ENCODE results near the gene DAZAP2.

DAZAP2 gene

DNA sequence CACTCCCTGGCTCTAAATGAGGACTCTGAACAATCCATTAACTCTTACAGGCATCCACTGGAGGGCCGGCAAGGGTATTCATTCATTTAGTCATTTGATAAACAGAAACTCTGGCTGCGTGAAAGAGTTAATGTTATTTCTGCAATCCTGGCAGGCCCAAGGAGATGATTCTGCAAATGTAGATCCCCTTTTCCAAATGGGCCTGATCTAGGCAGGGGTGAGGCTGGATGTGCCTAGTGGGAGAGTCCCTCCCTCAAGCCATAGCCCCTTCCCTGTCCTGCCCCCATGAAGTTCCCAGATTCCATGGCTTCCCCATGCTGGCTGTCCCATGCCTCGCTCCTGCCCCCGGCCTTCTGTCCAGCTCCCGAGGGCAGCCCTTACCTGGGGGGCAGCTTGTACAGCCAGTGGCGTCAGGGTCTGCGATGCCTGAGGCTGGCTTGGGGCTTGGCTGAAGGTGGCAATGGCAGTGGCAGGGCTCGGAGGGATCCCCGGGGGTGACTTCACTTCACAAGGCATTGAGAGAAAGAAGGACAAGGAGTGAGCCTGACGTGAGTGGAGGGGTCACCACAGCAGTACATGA, 39.2 kb upstream of the DAZAP2 start:
- Histone ChIP-seq H3K27me3 (replicated peaks; ENCODE audit: insufficient read depth, low read length) (no peaks in the 10 kb centered on the region), H3K4me2 (ENCODE audit: low read depth, low read length) (no peak overlapping the region), H3K36me3 (replicated peaks; ENCODE audit: insufficient read depth, low read length) (no peaks in the 10 kb centered on the region), H3K9me3 (replicated peaks; ENCODE audit: insufficient read depth, low read length) (no peaks in the 10 kb centered on the region), H2AFZ (ENCODE audit: low read length) (no peak overlapping the region), H3K4me1 (ENCODE audit: low read length) (no peaks in the 10 kb centered on the region), H4K20me1 (ENCODE audit: insufficient read depth, low read length) (no peaks in the 10 kb centered on the region), H3K9ac (ENCODE audit: low read length) (no peak overlapping the region), H3K9me2 (replicated peaks; ENCODE audit: insufficient read depth, low read length) (no peaks in the 10 kb centered on the region), H3K27ac (ENCODE audit: low read length) (no peak overlapping the region), H3K4me3 (ENCODE audit: low read length) (no peak overlapping the region), H3K79me2 (ENCODE audit: low read length) (no peaks in the 10 kb centered on the region), H3F3A (ENCODE audit: insufficient read depth, low read length) (no peaks in the 10 kb centered on the region)
- no peak for DNase-seq
- TF ChIP-seq, protein P1, sequence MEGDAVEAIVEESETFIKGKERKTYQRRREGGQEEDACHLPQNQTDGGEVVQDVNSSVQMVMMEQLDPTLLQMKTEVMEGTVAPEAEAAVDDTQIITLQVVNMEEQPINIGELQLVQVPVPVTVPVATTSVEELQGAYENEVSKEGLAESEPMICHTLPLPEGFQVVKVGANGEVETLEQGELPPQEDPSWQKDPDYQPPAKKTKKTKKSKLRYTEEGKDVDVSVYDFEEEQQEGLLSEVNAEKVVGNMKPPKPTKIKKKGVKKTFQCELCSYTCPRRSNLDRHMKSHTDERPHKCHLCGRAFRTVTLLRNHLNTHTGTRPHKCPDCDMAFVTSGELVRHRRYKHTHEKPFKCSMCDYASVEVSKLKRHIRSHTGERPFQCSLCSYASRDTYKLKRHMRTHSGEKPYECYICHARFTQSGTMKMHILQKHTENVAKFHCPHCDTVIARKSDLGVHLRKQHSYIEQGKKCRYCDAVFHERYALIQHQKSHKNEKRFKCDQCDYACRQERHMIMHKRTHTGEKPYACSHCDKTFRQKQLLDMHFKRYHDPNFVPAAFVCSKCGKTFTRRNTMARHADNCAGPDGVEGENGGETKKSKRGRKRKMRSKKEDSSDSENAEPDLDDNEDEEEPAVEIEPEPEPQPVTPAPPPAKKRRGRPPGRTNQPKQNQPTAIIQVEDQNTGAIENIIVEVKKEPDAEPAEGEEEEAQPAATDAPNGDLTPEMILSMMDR (IDR thresholded peaks at IDR 0.05; ENCODE audit: low read length), result no peak
- TF ChIP-seq EZH2phosphoT487 (IDR thresholded peaks at IDR 0.05; ENCODE audit: low read length) (no peak), EZH2 (optimal IDR thresholded peaks at IDR 0.05; ENCODE audit: low read depth, low read length) (no peak)

DNA sequence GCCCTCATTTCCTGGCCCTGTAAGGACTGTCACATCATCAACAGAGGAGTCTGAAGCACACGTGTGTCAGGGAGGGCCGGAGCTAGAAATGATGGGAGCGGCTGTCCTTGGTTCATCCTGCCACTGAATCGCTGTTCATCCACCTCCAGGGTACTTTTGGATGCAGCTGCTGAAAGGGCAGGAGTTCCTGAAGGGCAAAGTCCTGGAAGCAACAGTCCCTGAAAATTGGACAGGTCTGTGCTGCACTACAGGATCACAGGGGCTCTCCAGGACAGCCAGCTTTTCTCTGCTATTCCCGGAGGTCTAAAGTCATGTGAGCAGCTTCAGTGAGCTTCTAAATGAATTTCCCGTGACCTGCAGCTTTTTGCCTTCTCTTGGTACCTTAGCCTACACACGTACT, 38.5 kb upstream of the DAZAP2 start:
- no peaks in the 10 kb centered on the region for H4K20me1 ChIP-seq (ENCODE audit: insufficient read depth, low read length)
- H3K79me2 ChIP-seq (ENCODE audit: low read length), result no peaks in the 10 kb centered on the region
- H3F3A ChIP-seq (ENCODE audit: insufficient read depth, low read length), result no peaks in the 10 kb centered on the region
- H2AFZ ChIP-seq (ENCODE audit: low read length), result no peak overlapping the region
- no peaks in the 10 kb centered on the region for H3K9me2 ChIP-seq (replicated peaks; ENCODE audit: insufficient read depth, low read length)
- H3K4me2 ChIP-seq (ENCODE audit: low read depth, low read length), result no peak overlapping the region
- no peak overlapping the region for H3K27ac ChIP-seq (ENCODE audit: low read length)
- H3K9ac ChIP-seq (ENCODE audit: low read length), result no peak overlapping the region
- H3K27me3 ChIP-seq (replicated peaks; ENCODE audit: insufficient read depth, low read length), result no peaks in the 10 kb centered on the region
- no peaks in the 10 kb centered on the region for H3K4me1 ChIP-seq (ENCODE audit: low read length)
- H3K4me3 ChIP-seq (ENCODE audit: low read length), result no peak overlapping the region
- H3K36me3 ChIP-seq (replicated peaks; ENCODE audit: insufficient read depth, low read length), result no peaks in the 10 kb centered on the region
- H3K9me3 ChIP-seq (replicated peaks; ENCODE audit: insufficient read depth, low read length), result no peaks in the 10 kb centered on the region
- TF ChIP-seq EZH2phosphoT487 (IDR thresholded peaks at IDR 0.05; ENCODE audit: low read length) (no peak), EZH2 (optimal IDR thresholded peaks at IDR 0.05; ENCODE audit: low read depth, low read length) (no peak)
- TF ChIP-seq, protein P1 (IDR thresholded peaks at IDR 0.05; ENCODE audit: low read length), result no peak
- DNase-seq, result no peak

DNA sequence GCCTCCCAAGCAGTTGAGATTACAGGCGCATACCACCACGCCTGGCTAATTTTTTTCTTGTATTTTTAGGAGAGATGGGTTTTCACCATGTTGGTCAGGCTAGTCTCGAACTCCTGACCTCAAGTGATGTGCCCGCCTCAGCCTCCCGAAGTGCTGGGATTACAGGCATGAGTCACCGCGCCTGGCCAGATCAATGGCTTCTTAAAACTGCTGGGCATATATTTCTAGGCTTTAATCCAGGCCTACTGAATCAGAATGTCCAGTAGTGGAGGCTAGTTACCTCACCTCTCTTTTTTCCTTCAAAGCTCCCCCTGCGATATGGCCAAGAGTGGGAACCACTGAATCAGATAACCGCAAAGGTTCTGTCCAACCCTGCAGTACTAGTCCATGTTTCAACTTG, 37.8 kb upstream of the DAZAP2 start:
- no peak overlapping the region for H2AFZ ChIP-seq (ENCODE audit: low read length)
- no peak overlapping the region for H3K4me2 ChIP-seq (ENCODE audit: low read depth, low read length)
- H3K9me3 ChIP-seq (replicated peaks; ENCODE audit: insufficient read depth, low read length), result no peaks in the 10 kb centered on the region
- no peaks in the 10 kb centered on the region for H3K4me1 ChIP-seq (ENCODE audit: low read length)
- no peaks in the 10 kb centered on the region for H3F3A ChIP-seq (ENCODE audit: insufficient read depth, low read length)
- no peaks in the 10 kb centered on the region for H4K20me1 ChIP-seq (ENCODE audit: insufficient read depth, low read length)
- H3K9ac ChIP-seq (ENCODE audit: low read length), result no peak overlapping the region
- TF ChIP-seq, protein P1 (IDR thresholded peaks at IDR 0.05; ENCODE audit: low read length), result no peak
- TF ChIP-seq EZH2phosphoT487 (IDR thresholded peaks at IDR 0.05; ENCODE audit: low read length) (no peak), EZH2 (optimal IDR thresholded peaks at IDR 0.05; ENCODE audit: low read depth, low read length) (no peak)
- H3K4me3 ChIP-seq (ENCODE audit: low read length), result no peak overlapping the region
- DNase-seq, result no peak
- H3K27ac ChIP-seq (ENCODE audit: low read length), result no peak overlapping the region
- no peaks in the 10 kb centered on the region for H3K27me3 ChIP-seq (replicated peaks; ENCODE audit: insufficient read depth, low read length)
- no peaks in the 10 kb centered on the region for H3K79me2 ChIP-seq (ENCODE audit: low read length)
- H3K36me3 ChIP-seq (replicated peaks; ENCODE audit: insufficient read depth, low read length), result no peaks in the 10 kb centered on the region
- no peaks in the 10 kb centered on the region for H3K9me2 ChIP-seq (replicated peaks; ENCODE audit: insufficient read depth, low read length)
